SU-DHL-6 (cell line): ENCODE data around the gene KRT6A.

Experiments used
- H2AFZ ChIP-seq: fragments of 200-600 bp; sonication (generic); 2 replicates; pipeline ENCODE4 v1.6.1; 2014; ENCODE audit warnings: low read depth, mild to moderate bottlenecking, moderate library complexity, mixed read lengths, antibody characterized with exemption, low read length; ENCODE audit not compliant: severe bottlenecking
- H3F3A ChIP-seq: fragments of 200-600 bp; shearing (Covaris generic); 2 replicates; pipeline ENCODE4 v1.6.0; 2016; ENCODE audit warnings: antibody characterized with exemption, mild to moderate bottlenecking; ENCODE audit not compliant: insufficient read depth
- H3K27ac ChIP-seq: fragments of 200-600 bp; sonication (generic); 2 replicates; pipeline ENCODE4 v1.5.1; 2016; ENCODE audit warnings: low read depth, mild to moderate bottlenecking, low read length, moderate library complexity, mixed read lengths
- H3K27me3 ChIP-seq: fragments of 200-600 bp; sonication (generic), shearing (Covaris generic); 2 replicates; pipeline ENCODE4 v1.6.0; 2014; ENCODE audit warnings: mild to moderate bottlenecking, low read length
- H3K36me3 ChIP-seq: fragments of 200-600 bp; sonication (generic); 2 replicates; pipeline ENCODE4 v1.6.1; 2014; ENCODE audit warnings: mild to moderate bottlenecking, low read length, mixed read lengths
- H3K4me2 ChIP-seq: fragments of 300-600, 200-600 bp; shearing (Covaris generic), sonication (generic); 2 replicates; pipeline ENCODE4 v1.6.0; 2014; ENCODE audit warnings: low read length, low read depth, mild to moderate bottlenecking; ENCODE audit not compliant: poor library complexity, severe bottlenecking
- H3K4me3 ChIP-seq: fragments of 200-600 bp; sonication (generic); 2 replicates; pipeline ENCODE4 v1.5.1; 2014; ENCODE audit warnings: antibody characterized with exemption, low read length, mild to moderate bottlenecking, mixed read lengths; ENCODE audit not compliant: insufficient read depth, poor library complexity, severe bottlenecking
- H3K79me2 ChIP-seq: fragments of 200-600 bp; sonication (generic); 2 replicates; pipeline ENCODE4 v1.6.1; 2014; ENCODE audit warnings: mild to moderate bottlenecking, low read length, moderate library complexity; ENCODE audit not compliant: insufficient read depth
- H3K9ac ChIP-seq: fragments of 200-600 bp; sonication (generic); 2 replicates; pipeline ENCODE4 v1.7.0; 2014; ENCODE audit warnings: mild to moderate bottlenecking, low read length
- H3K9me2 ChIP-seq: fragments of 200-600 bp; sonication (generic); replicated peaks from 2 replicates; pipeline ENCODE4 v1.6.1; 2014; ENCODE audit warnings: low read length; ENCODE audit not compliant: insufficient read depth
- H3K9me3 ChIP-seq: fragments of 200-600 bp; sonication (generic); 2 replicates; pipeline ENCODE4 v1.6.1; 2014; ENCODE audit warnings: low read length, mixed read lengths; ENCODE audit not compliant: insufficient read depth
- H4K20me1 ChIP-seq: fragments of 200-600 bp; sonication (generic); 2 replicates; pipeline ENCODE4 v1.6.1; 2014; ENCODE audit warnings: low read depth, mild to moderate bottlenecking, antibody characterized with exemption, low read length, moderate library complexity, mixed read lengths
- CTCF ChIP-seq: fragments of 200-600 bp; sonication (generic); IDR thresholded peaks from one replicate; pipeline ENCODE4 v1.5.1; 2017; ENCODE audit warnings: antibody characterized with exemption, mild to moderate bottlenecking, low read length, moderate library complexity; ENCODE audit not compliant: insufficient read depth, poor library complexity, severe bottlenecking
- EZH2phosphoT487 ChIP-seq: fragments of 200-600 bp; sonication (generic), shearing (Covaris generic); conservative IDR thresholded peaks from 2 replicates; pipeline ENCODE4 v1.6.1; 2018; ENCODE audit warnings: mild to moderate bottlenecking, antibody characterized with exemption, low read length, moderate library complexity, mixed read lengths

KRT6A gene

GRCh38 chr12:52539821-52540173, 46.7 kb upstream of the KRT6A start:
- Histone ChIP-seq H3K4me2 (no peak overlapping the region), H3K36me3 (no peaks in the 10 kb centered on the region), H3K4me3 (no peak overlapping the region), H3F3A (no peaks in the 10 kb centered on the region), H3K9me2 (no peaks in the 10 kb centered on the region), H3K27me3 (no peaks in the 10 kb centered on the region), H3K9ac (no peak overlapping the region), H4K20me1 (no peaks in the 10 kb centered on the region), H3K79me2 (no peaks in the 10 kb centered on the region), H2AFZ (no peak overlapping the region), H3K9me3 (no peaks in the 10 kb centered on the region), H3K27ac (no peak overlapping the region)
- no peak for TF ChIP-seq EZH2phosphoT487
- TF ChIP-seq CTCF = no peak

- H3K9ac ChIP-seq = no peak overlapping the region
- no peak overlapping the region for H2AFZ ChIP-seq
- no peak overlapping the region for H3K4me2 ChIP-seq
- no peaks in the 10 kb centered on the region for H3K9me3 ChIP-seq
- H3K9me2 ChIP-seq = no peaks in the 10 kb centered on the region
- H3K79me2 ChIP-seq = no peaks in the 10 kb centered on the region
- no peaks in the 10 kb centered on the region for H3K36me3 ChIP-seq
- H3K27ac ChIP-seq = no peak overlapping the region
- H3K27me3 ChIP-seq = no peaks in the 10 kb centered on the region
- H3F3A ChIP-seq = no peaks in the 10 kb centered on the region
- H4K20me1 ChIP-seq = no peaks in the 10 kb centered on the region
- TF ChIP-seq CTCF = no peak
- no peak for TF ChIP-seq EZH2phosphoT487
- no peak overlapping the region for H3K4me3 ChIP-seq
Measured at GRCh38 chr12:52539083-52539820, 46.2 kb upstream of the KRT6A start.

GRCh38 chr12:52537101-52537500, 44.0 kb upstream of the KRT6A start:
- H4K20me1 ChIP-seq = no peaks in the 10 kb centered on the region
- H3K36me3 ChIP-seq = no peaks in the 10 kb centered on the region
- H3K9me2 ChIP-seq = no peaks in the 10 kb centered on the region
- no peaks in the 10 kb centered on the region for H3K79me2 ChIP-seq
- H3F3A ChIP-seq = no peaks in the 10 kb centered on the region
- no peak overlapping the region for H3K9ac ChIP-seq
- no peak overlapping the region for H2AFZ ChIP-seq
- no peaks in the 10 kb centered on the region for H3K27me3 ChIP-seq
- H3K4me3 ChIP-seq = no peak overlapping the region
- no peak overlapping the region for H3K4me2 ChIP-seq
- H3K9me3 ChIP-seq = no peaks in the 10 kb centered on the region
- TF ChIP-seq EZH2phosphoT487 = no peak
- no peak for TF ChIP-seq CTCF
- H3K27ac ChIP-seq = no peak overlapping the region

GRCh38 chr12:52535574-52535973, 42.5 kb upstream of the KRT6A start:
- no peak for TF ChIP-seq CTCF
- TF ChIP-seq EZH2phosphoT487 = no peak
- H3K27ac ChIP-seq = no peak overlapping the region
- H2AFZ ChIP-seq = no peak overlapping the region
- no peaks in the 10 kb centered on the region for H3K9me3 ChIP-seq
- no peak overlapping the region for H3K4me2 ChIP-seq
- H3K4me3 ChIP-seq = no peak overlapping the region
- no peaks in the 10 kb centered on the region for H3F3A ChIP-seq
- H3K9ac ChIP-seq = no peak overlapping the region
- H3K79me2 ChIP-seq = no peaks in the 10 kb centered on the region
- H4K20me1 ChIP-seq = no peaks in the 10 kb centered on the region
- no peaks in the 10 kb centered on the region for H3K9me2 ChIP-seq
- H3K27me3 ChIP-seq = no peaks in the 10 kb centered on the region
- no peaks in the 10 kb centered on the region for H3K36me3 ChIP-seq
